Bronchial epithelial cell (primary cell): Measurements from ENCODE around the gene TRMT1. TPM values are rescaled to one million over a fixed set of nuclear protein-coding genes. Genes with fewer than 3 reads are reported as not detected.

Experiments
- DNase-seq: peaks from one replicate; pipeline ENCODE4 v3.0.0-alpha.2; 2010; ENCODE audit warnings: low read depth
- FAIRE-seq: peaks from 2 replicates; lab custom pipeline; 2011; peaks lifted over from hg19 to GRCh38; lab: Jason Lieb, UNC
- H3K27me3 ChIP-seq: 2 replicates; pipeline ENCODE4 v1.5.1; 2011; ENCODE audit warnings: low read length; ENCODE audit not compliant: control insufficient read depth, insufficient read depth
- H3K36me3 ChIP-seq: 2 replicates; pipeline ENCODE4 v1.5.1; 2011; ENCODE audit warnings: low read length; ENCODE audit not compliant: control insufficient read depth, insufficient read depth
- H3K4me3 ChIP-seq: 2 replicates; pipeline ENCODE4 v1.5.1; 2011; ENCODE audit warnings: mild to moderate bottlenecking, low read depth, low read length, control low read depth
- CTCF ChIP-seq: IDR thresholded peaks from 2 replicates; pipeline ENCODE4 v1.5.1; 2011; ENCODE audit warnings: mild to moderate bottlenecking, moderate library complexity, low read length, control low read depth, inconsistent platforms; ENCODE audit not compliant: insufficient read depth, severe bottlenecking
- total RNA-seq: library from RNA; depleted of rRNA; stranded (reverse); fragments of >200 nt; gene quantifications from 2 replicates; pipeline ENCODE4 v1.2.1, GENCODE V29; 2014

The TRMT1 gene
- total RNA-seq, 1 donor from 2014 or later, result 40.5 TPM

- Histone ChIP-seq H3K36me3 (no peaks in the 10 kb centered on the region), H3K27me3 (no peaks in the 10 kb centered on the region), H3K4me3 (peak overlapping the region; percentile 24)
- TF ChIP-seq CTCF, result no peak
- DNase-seq (peak; percentile 96), FAIRE-seq (no peak)
Measured at GRCh38 chr19:13162724-13163608, 46.4 kb upstream of the TRMT1 start.

GRCh38 chr19:13160557-13160956 lies 44.0 kb upstream of the TRMT1 start:
- no peaks in the 10 kb centered on the region for H3K36me3 ChIP-seq
- TF ChIP-seq CTCF, result no peak
- H3K27me3 ChIP-seq, result no peaks in the 10 kb centered on the region
- H3K4me3 ChIP-seq, result no peak overlapping the region
- FAIRE-seq (no peak), DNase-seq (peak; percentile 45)

- no peak for FAIRE-seq
- TF ChIP-seq CTCF, result no peak
Measured at GRCh38 chr19:13159713-13160112, 43.2 kb upstream of the TRMT1 start.

GRCh38 chr19:13155472-13156359 lies 39.2 kb upstream of the TRMT1 start:
- no peak overlapping the region for H3K4me3 ChIP-seq
- TF ChIP-seq CTCF, result no peak
- FAIRE-seq (no peak), DNase-seq (peak; percentile 69)
- peaks cover 8% of the 10 kb centered on the region for H3K36me3 ChIP-seq
- H3K27me3 ChIP-seq, result no peaks in the 10 kb centered on the region

More at GRCh38 chr19:13159713-13160112, 43.2 kb upstream of the TRMT1 start:
- DNase-seq, result no peak
- Histone ChIP-seq H3K27me3 (no peaks in the 10 kb centered on the region), H3K4me3 (no peak overlapping the region), H3K36me3 (no peaks in the 10 kb centered on the region)

GRCh38 chr19:13154911-13155471 lies 38.5 kb upstream of the TRMT1 start:
- TF ChIP-seq CTCF, result peak; percentile 43
- FAIRE-seq (no peak), DNase-seq (peak; percentile 75)
- peaks cover 8% of the 10 kb centered on the region for H3K36me3 ChIP-seq
- H3K4me3 ChIP-seq, result peak overlapping the region; percentile 88
- no peaks in the 10 kb centered on the region for H3K27me3 ChIP-seq
